Fibroblast of skin of scalp (primary cell): ENCODE data around the gene NOVA2.

Source experiments
- DNase-seq: peaks from one replicate; pipeline ENCODE4 v3.0.0-alpha.2; 2013

Gene NOVA2

DNA sequence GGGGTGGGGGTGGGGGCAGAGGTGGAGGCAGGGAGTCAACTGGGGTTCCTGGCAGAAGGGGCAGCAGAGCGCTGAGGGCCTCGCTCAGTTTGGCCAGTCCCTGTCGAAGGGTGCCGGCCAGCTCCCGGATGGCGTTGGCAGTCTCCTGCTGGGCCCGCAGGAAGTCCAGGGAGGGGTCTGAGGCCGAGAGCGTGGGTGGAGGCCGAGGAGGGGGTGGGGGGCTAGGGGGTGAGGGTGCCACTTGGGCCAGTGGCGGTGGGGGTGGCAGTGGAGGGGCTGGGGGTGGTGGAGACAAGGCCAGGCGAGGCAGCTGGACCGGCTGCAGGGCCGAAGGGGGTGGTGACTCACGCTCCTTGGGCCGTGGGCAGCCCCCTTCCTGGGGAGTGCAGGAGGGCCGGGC, 82.8 kb downstream of the NOVA2 start:
- DNase-seq, result no peak

DNA sequence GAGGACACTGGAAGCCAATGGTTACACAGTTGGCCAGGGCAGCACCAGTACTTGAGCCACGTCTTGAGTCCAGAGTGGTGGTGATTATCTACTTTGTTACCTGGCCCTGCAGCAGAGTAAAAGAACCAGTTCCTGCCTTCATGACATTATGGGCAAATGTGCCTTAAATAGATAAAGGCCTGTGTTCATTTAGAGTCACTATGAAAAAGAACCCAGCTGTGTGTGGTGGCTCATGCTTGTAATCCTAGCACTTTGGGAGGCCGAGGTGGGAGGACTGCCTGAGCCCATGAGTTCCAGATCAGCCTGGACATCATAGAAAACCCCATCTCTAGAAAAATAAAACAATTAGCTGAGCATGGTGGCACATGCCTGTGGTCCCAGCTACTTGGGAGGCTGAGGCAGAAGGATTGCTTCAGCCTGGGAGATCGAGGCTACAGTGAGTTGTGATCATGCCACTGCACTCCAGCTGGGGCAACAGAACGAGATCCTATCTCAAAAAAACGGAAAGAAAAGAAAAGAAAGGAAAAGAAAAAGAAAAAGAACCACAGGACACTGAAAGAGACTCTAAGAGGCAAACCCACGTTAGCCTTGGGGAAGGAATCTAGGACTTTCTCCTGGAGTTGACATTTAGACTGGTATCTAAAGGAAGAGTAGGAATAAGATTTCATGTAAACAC, 84.3 kb downstream of the NOVA2 start:
- no peak for DNase-seq

DNA sequence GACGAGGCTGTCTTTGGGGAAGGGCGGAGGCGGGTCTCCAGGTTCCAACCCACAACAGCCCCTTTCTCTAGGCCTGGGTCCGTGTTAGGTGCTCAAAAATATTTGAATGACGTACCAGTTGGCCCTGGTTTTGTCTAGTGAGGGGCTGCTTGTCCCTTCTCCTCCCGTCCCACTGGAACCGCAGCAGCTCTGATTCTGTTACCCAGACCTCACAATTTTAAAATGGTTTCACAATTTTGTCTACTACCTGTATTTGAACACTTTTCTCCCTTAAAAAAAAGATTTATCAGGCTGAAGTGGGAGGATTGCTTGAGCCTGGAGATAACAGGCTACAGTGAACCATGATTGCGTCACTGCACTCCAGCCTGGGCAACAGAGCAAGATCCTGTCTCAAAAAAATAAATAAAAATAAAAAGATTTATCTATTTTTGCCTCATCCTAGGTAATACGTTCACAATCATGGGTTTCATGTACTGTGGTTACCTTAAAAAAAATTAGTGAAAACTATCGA, 86.4 kb downstream of the NOVA2 start:
- DNase-seq, result no peak

DNA sequence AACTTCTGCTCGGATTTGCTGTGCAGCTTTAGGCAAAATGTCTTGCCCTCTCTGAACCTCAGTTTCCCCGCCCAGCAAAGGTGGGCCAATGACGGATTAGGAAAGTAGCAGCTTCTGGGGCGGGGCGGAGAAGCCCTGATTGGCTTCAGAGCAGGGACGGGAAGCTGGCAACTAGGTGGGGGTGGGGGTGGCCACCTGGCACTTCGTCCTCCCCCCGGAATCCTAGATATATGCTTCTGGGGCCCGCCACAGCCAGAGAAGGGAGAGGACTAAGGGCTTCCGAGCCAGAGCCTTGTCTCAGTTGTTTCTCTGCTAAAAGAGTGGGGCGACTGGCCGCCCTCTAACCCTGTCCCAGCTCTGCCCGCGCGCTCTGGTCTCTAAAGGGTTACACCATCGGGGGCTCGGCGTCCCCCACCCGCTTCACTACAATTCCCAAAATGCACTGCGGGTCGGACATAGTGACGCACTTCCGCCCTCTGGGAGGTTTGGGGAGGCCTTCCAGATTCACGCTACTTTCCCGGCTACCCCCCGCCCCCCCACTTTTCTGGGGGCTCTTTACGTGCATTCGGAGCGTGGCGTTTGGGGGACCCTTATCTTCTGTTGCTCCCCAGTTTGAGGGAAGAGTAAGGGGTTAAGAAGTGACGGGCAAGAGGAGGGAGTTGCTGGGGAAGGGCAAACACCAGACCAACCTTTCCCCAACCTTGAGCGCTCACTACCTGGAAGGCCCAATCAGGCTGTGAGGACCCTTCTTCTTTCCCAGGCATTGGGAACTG, 87.1 kb downstream of the NOVA2 start:
- DNase-seq, result peak; percentile 94

DNA sequence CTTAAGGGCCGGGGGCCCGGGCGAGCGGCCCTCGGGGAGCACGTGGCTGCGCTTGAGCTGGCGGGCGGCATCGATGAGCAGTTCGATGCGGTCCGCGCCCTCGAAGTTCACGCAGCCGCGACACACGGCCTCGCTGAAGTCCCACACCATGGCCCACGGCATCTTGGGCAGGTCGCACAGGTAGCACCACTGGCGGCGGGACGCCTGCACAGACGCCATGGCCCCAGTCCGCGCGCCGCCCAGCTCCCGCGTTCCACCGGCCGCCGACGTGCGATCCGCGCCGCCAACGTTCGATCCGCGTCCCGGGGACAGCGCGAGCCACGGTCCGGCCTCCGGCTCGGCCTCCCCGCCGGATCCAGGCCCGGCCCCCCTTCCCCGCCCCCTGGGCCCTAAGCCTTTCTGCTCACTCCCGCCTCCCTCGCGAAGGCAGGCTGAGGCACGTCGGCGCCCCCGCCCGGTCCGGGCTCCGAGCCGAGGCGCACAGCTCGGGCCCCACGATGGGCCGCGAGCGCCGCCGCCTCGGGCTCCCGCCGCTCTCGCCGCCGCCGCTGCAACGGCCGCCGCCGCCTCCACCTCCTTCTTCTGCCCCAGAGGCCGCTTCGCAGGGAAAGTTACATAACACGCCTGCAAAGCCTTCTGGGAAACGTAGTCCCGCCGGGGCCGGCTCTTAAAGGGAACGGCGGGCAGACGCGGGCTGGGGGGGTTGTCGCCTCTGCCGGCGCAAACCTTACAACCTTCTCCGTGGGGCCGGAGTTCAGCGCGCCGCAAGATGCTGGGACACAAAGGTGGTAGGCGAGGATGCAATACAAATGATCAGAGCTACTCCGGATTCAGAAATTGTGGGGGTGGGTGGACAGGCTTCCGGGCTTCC, 87.9 kb downstream of the NOVA2 start, which contains the start of gene IRF2BP1:
Gene IRF2BP1, minus strand, starts transcription at position 586 of the 871 bp plus-strand sequence. Its CDS starts 367 bp downstream, at position 219.
- peak; percentile 93 for DNase-seq

DNA sequence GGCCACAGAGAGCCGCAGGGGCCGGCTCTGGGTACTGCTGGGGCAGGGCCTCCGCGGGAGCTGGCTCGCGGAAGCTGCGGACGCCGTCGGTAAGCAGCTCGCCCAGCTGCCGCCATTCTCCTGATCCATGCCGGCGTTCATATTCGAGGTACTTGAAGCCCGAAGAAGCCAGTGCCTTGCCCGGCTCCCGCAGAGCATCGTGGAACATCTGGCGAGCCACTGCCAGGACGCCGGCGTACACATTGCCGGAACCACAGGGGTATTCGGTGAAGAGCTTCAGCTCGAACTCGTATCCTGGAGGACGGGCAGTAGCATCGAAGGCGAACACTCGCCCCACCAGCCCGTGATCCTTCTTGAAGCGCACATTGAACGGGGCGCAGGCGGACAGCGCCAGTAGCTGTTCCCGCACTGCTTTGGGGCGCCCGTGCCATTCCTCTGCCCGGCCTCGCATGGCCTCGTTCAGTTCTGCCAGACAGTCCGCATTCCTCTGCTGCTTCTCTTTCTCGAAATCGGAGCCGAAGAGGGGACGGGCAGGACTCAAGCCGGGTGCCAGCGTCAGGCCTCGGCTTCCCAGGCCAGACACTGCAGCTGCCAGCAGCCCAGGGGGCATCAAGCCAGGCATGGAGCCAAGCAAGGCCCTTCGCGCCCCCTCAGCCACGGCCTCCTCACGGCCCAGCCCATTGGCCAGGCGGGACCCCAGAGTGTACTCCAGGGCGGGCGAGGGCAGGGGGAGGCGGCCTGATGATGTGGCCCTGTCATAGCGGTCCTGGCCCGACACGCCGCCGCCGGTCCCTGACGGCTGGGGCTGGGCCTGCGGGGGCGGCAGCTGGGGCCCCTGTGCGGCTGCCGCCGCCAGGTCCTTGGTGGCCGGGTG, 88.7 kb downstream of the NOVA2 start:
- no peak for DNase-seq

DNA sequence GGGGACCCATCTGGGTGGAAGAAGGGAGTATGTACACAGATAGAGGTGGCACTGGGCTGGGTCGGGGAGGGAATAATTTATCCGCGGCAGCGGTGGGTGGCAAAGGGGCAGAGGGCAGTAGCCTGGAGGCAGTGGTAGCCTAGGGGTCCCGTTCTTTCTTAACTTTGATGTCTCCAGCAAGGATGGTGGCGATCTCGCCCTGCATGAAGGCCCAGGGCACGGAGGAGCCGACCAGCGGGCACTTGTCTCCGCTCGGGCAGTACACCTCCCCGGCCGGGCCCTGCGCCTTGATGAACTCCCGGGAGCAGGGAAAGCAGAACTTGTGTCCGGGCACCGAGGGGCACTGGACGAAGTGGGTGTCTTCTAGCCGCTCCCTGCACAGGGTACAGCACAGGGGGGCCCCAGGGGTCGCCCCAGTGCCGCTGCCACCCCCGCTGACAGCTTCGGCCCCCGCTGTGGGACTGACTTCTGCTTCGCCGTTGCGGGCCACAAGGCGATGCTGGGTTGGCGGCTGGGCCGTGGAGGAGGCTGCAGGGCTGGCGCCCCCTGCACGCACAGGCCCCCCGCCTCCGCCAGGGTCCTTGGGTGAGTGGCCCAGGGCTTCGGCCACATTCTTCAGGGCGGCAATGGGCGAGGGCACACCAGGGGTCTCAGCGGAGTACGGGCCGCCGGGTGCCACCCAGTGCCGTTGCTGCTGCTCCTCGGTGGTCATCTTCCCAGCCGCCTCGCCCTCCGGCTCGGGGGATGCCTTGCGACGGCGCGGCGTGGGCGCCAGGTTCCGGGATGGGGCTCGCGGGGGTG, 89.6 kb downstream of the NOVA2 start:
- no peak for DNase-seq
